GM23338 (cell line): Measurements from ENCODE around the gene ARL15. TPM values are rescaled to one million over a fixed set of nuclear protein-coding genes. Genes with fewer than 3 reads are reported as not detected.
A peak's percentile ranks its signal among the peaks of the same experiment; 100 is the strongest.

Experiments used
- ATAC-seq: fragments of 200-7000 bp; cut with Tn5 transposase; 3 replicates; pipeline ENCODE4 v1.9.1; 2020
- DNase-seq: peaks from one replicate; pipeline ENCODE4 v3.0.0-alpha.2; 2015; ENCODE audit warnings: low spot score
- H2AFZ ChIP-seq: fragments of 200-600 bp; sonication (generic); 2 replicates; pipeline ENCODE4 v1.8.0; 2016; ENCODE audit warnings: antibody characterized with exemption, mild to moderate bottlenecking, moderate library complexity
- H3F3A ChIP-seq: fragments of 200-600 bp; sonication (generic); replicated peaks from 2 replicates; pipeline ENCODE4 v1.8.0; 2017; ENCODE audit warnings: antibody characterized with exemption, mixed run types, low read depth
- H3K27ac ChIP-seq: fragments of 200-600 bp; sonication (generic); 2 replicates; pipeline ENCODE4 v1.6.1; 2016; ENCODE audit warnings: low read depth
- H3K27me3 ChIP-seq: fragments of 200-600 bp; sonication (generic); 2 replicates; pipeline ENCODE4 v1.8.0; 2016; ENCODE audit warnings: mild to moderate bottlenecking, mixed run types, moderate library complexity; ENCODE audit not compliant: insufficient read depth
- H3K36me3 ChIP-seq: fragments of 200-600 bp; sonication (generic); 2 replicates; pipeline ENCODE4 v1.8.0; 2016; ENCODE audit warnings: mild to moderate bottlenecking; ENCODE audit not compliant: insufficient read depth
- H3K4me1 ChIP-seq: fragments of 200-600 bp; sonication (generic); 2 replicates; pipeline ENCODE4 v1.8.0; 2016; ENCODE audit warnings: mild to moderate bottlenecking, moderate library complexity; ENCODE audit not compliant: insufficient read depth
- H3K4me2 ChIP-seq: fragments of 200-600 bp; sonication (generic); 2 replicates; pipeline ENCODE4 v1.7.1; 2017; ENCODE audit warnings: mixed run types
- H3K4me3 ChIP-seq: fragments of 200-600 bp; sonication (generic); 2 replicates; pipeline ENCODE4 v1.6.1; 2016; ENCODE audit warnings: mixed run types
- H3K79me2 ChIP-seq: fragments of 200-600 bp; sonication (generic); replicated peaks from 2 replicates; pipeline ENCODE4 v1.8.0; 2017; ENCODE audit warnings: mild to moderate bottlenecking; ENCODE audit not compliant: insufficient read depth
- H3K9me2 ChIP-seq: fragments of 200-600 bp; sonication (generic); 2 replicates; pipeline ENCODE4 v1.8.0; 2017; ENCODE audit not compliant: insufficient read depth
- H4K20me1 ChIP-seq: fragments of 200-600 bp; sonication (generic); replicated peaks from 2 replicates; pipeline ENCODE4 v1.8.0; 2017; ENCODE audit warnings: mild to moderate bottlenecking; ENCODE audit not compliant: insufficient read depth
- H3K27ac Mint-ChIP-seq: 2 replicates; pipeline ENCODE4 v1.8.0; 2020; ENCODE audit warnings: inconsistent platforms, mild to moderate bottlenecking, moderate library complexity, mixed read lengths
- H3K27me3 Mint-ChIP-seq: 3 replicates; pipeline ENCODE4 v1.8.0; 2022; ENCODE audit warnings: low read depth, mild to moderate bottlenecking, moderate library complexity, mixed read lengths, inconsistent platforms; ENCODE audit not compliant: insufficient read depth, poor library complexity
- H3K36me3 Mint-ChIP-seq: 3 replicates; pipeline ENCODE4 v1.8.0; 2021; ENCODE audit warnings: low read depth, mild to moderate bottlenecking, inconsistent platforms, moderate library complexity, mixed read lengths
- H3K4me1 Mint-ChIP-seq: 3 replicates; pipeline ENCODE4 v1.8.0; 2020; ENCODE audit warnings: mild to moderate bottlenecking, inconsistent platforms, mixed read lengths
- H3K4me3 Mint-ChIP-seq: 3 replicates; pipeline ENCODE4 v1.8.0; 2021; ENCODE audit warnings: moderate library complexity, mild to moderate bottlenecking, inconsistent platforms, mixed read lengths
- H3K9me3 Mint-ChIP-seq: 3 replicates; pipeline ENCODE4 v1.8.0; 2020; ENCODE audit warnings: moderate library complexity, mild to moderate bottlenecking, inconsistent platforms, mixed read lengths
- EZH2phosphoT487 ChIP-seq: fragments of 200-600 bp; sonication (generic); IDR thresholded peaks from one replicate; pipeline ENCODE4 v1.8.1; 2018; ENCODE audit warnings: antibody characterized with exemption; ENCODE audit not compliant: unreplicated experiment
- JUNB ChIP-seq: IDR thresholded peaks from one replicate; pipeline ENCODE4 v1.6.1; 2016; ENCODE audit warnings: antibody characterized with exemption; ENCODE audit not compliant: unreplicated experiment
- NANOG ChIP-seq: IDR thresholded peaks from 2 replicates; pipeline ENCODE4 v1.6.1; 2016; ENCODE audit warnings: antibody characterized with exemption, borderline replicate concordance
- REST ChIP-seq: IDR thresholded peaks from one replicate; pipeline ENCODE4 v1.6.1; 2018; ENCODE audit warnings: antibody characterized with exemption; ENCODE audit not compliant: unreplicated experiment
- STAT1 ChIP-seq: IDR thresholded peaks from one replicate; pipeline ENCODE4 v1.6.1; 2016; ENCODE audit warnings: antibody characterized with exemption; ENCODE audit not compliant: unreplicated experiment
- ZNF114 ChIP-seq: fragments of 250-450 bp; sonication (Bioruptor Pico); IDR thresholded peaks from 2 replicates; pipeline ENCODE4 v1.5.0; 2020; ENCODE audit warnings: mild to moderate bottlenecking, moderate library complexity
- ZNF331 ChIP-seq: fragments of 250-450 bp; sonication (Bioruptor Pico); IDR thresholded peaks from 2 replicates; pipeline ENCODE4 v1.5.0; 2020; ENCODE audit warnings: low read depth, mild to moderate bottlenecking, moderate library complexity
- ZNF462 ChIP-seq: fragments of 250-450 bp; sonication (Bioruptor Pico); IDR thresholded peaks from 2 replicates; pipeline ENCODE4 v1.5.0; 2020; ENCODE audit warnings: mild to moderate bottlenecking, moderate library complexity
- polyA plus RNA-seq: library from polyadenylated mRNA; unstranded; fragments of >200 nt; fragmentation: Nextera tagmentation; extraction: Ambion mirVana; gene quantifications from 2 replicates; pipeline ENCODE4 v1.2.1, GENCODE V29; 2016
- total RNA-seq: library from RNA; depleted of rRNA; stranded (reverse); fragments of >200 nt; shearing (Covaris generic); gene quantifications from 2 replicates; pipeline ENCODE4 v1.2.3, GENCODE V29; 2014

Gene ARL15
- total and polyA plus RNA-seq, 2 experiments from 2014 or later: 13.0 to 54.0 TPM

GRCh38 chr5:54073735-54074134 lies 236.6 kb downstream of the ARL15 start:
- Mint-ChIP-seq H3K27me3 (no peaks in the 10 kb centered on the region), H3K4me1 (no peaks in the 10 kb centered on the region; the same call in 2 of the 3 replicates), H3K36me3 (peaks cover 3% of the 10 kb centered on the region; the same call in 1 of the 3 replicates), H3K27ac (no peak overlapping the region), H3K4me3 (no peak overlapping the region), H3K9me3 (no peaks in the 10 kb centered on the region)
- H3K4me1 ChIP-seq: no peaks in the 10 kb centered on the region
- no peak overlapping the region for H3K4me2 ChIP-seq
- no peaks in the 10 kb centered on the region for H3K27me3 ChIP-seq
- no peak overlapping the region for H2AFZ ChIP-seq
- no peak overlapping the region for H3K4me3 ChIP-seq
- ATAC-seq (no peak; the same call in 2 of the 3 replicates), DNase-seq (peak; percentile 44)
- H3K9me2 ChIP-seq: no peaks in the 10 kb centered on the region
- H3K27ac ChIP-seq: peak overlapping the region; percentile 40; the same call in 1 of the 2 replicates
- H3F3A ChIP-seq: no peaks in the 10 kb centered on the region
- no peak for TF ChIP-seq EZH2phosphoT487
- TF ChIP-seq NANOG: no peak
- no peak for TF ChIP-seq STAT1
- no peaks in the 10 kb centered on the region for H3K36me3 ChIP-seq
- no peaks in the 10 kb centered on the region for H4K20me1 ChIP-seq
- no peaks in the 10 kb centered on the region for H3K79me2 ChIP-seq

- no peak overlapping the region for H3K27ac Mint-ChIP-seq
- ATAC-seq: no peak
Measured at GRCh38 chr5:54073131-54073530, 237.2 kb downstream of the ARL15 start.

More at GRCh38 chr5:54073131-54073530, 237.2 kb downstream of the ARL15 start:
- Histone ChIP-seq H3K79me2 (no peaks in the 10 kb centered on the region), H3K4me2 (no peak overlapping the region), H3F3A (no peaks in the 10 kb centered on the region), H2AFZ (no peak overlapping the region), H3K36me3 (no peaks in the 10 kb centered on the region), H3K27me3 (no peaks in the 10 kb centered on the region), H3K4me3 (no peak overlapping the region), H3K9me2 (no peaks in the 10 kb centered on the region), H3K27ac (no peak overlapping the region), H4K20me1 (no peaks in the 10 kb centered on the region), H3K4me1 (no peaks in the 10 kb centered on the region)
- DNase-seq: no peak
- Mint-ChIP-seq H3K9me3 (no peaks in the 10 kb centered on the region), H3K27me3 (no peaks in the 10 kb centered on the region), H3K4me3 (no peak overlapping the region), H3K4me1 (no peaks in the 10 kb centered on the region; the same call in 2 of the 3 replicates), H3K36me3 (peaks cover 3% of the 10 kb centered on the region; the same call in 1 of the 3 replicates)
- TF ChIP-seq JUNB (no peak), REST (no peak), EZH2phosphoT487 (no peak), ZNF114 (CRISPR knock-in tag) (no peak), ZNF462 (CRISPR knock-in tag) (no peak), STAT1 (no peak), NANOG (no peak), ZNF331 (CRISPR knock-in tag) (no peak)
